ENCODE results near the gene MAP2K6.
"Not testable (repeated sequence)": the region's sequence is repeated elsewhere in the genome, so short reads cannot be mapped to it uniquely, and the experiment has no call there.

Gene MAP2K6

DNA sequence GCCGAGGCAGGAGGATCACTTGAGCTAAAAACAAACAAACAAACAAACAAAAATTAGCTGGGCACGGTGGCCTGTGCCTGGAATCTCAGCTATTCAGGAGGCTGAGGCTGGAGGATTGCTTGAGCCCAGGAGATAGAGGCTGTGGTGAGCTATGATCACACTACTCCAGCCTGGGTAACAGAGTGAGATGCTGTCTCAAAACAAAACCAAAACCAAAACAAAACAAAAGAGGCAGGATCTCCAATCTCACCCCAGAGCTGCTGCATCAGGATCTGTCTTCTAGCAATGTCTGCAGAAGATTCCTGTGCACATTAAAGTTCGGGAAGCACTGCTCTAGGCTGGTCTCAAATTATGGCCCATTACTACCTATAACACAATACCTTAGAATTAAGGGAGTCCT lies 43.1 kb downstream of the MAP2K6 start:
- peak in 1 of 5 experiments; percentile 45 for DNase-seq

GRCh38 chr17:69460963-69461922 lies 46.7 kb downstream of the MAP2K6 start:
- DNase-seq, result no peak

GRCh38 chr17:69461951-69462369 lies 47.5 kb downstream of the MAP2K6 start:
- DNase-seq, result no peak

DNA sequence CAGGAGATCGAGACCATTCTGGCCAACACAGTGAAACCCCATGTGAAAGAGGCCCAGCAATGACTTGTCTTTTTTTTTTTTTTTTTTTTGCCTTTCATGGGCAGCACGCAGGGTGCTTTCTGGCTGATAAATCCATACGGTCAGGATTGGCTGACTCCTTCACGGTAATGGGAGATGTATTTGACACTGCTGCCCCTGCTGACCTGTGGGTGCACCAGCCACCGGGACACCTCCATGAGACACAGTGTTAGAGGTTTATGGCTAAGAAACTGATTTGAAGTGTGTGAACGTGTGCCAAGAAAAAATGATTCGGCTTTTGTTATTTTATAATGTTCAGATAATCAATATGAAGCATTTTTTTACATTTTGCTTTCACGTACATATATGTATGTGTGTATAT lies 48.4 kb downstream of the MAP2K6 start:
- DNase-seq, result no peak

DNA sequence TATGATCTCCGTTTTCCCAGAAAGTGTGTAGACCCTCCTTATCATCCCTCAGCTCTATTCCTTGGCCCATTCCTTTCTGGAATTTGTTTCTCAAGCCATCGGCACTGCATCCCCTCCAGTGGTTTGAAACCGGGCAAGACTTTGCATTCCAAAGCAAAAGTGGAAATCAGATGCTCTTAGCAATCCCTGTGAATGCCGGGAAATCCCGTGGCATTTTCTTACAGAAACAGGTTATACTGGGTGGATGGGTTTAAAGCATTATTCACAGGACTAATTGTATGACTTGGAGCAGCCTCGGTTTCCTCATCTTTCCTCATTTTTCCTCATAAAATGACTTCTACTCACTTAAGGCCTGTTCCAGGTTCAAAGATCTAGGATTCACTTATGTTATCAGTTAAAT lies 52.0 kb downstream of the MAP2K6 start:
- DNase-seq, result no peak

DNA sequence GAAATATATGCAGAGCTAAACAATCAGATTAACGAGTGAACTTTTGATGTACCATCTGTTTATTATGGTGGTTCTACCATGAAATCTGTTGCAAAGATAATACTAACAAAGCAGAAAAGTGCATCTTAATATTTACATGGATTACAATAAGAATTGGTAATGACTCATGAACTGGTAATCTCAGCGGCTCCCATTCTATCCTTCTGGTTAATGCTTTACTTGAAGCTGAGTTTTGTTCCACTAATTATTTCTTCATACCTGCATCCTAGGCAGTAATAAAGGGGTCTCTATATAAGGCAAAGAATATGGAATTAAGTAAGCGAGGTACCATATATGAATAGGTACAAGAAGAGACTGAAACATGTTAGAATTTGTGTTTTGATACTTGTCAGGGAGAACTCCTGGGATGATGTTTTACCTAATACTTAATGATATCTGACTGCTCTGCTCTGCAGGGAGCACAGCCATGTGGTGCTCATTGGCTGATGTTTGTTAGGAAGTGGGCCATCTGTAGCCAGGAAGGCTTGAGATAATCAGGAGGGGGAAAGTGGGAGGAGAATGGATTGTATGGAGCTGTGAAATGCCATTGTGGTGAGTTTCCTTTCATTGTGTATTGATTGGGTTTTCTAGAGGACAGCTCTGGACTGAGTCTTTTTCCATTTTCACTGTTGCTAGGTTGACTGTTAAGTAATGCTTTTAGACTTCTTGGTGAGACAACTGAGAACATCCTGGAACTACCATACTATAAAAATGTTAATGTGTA lies 52.6 kb downstream of the MAP2K6 start:
- DNase-seq, result no peak

GRCh38 chr17:69468207-69468606 lies 53.7 kb downstream of the MAP2K6 start:
- DNase-seq, result no peak

GRCh38 chr17:69470702-69471101 lies 56.2 kb downstream of the MAP2K6 start:
- DNase-seq, result no peak

GRCh38 chr17:69471406-69471805 lies 56.9 kb downstream of the MAP2K6 start:
- DNase-seq, result no peak

DNA sequence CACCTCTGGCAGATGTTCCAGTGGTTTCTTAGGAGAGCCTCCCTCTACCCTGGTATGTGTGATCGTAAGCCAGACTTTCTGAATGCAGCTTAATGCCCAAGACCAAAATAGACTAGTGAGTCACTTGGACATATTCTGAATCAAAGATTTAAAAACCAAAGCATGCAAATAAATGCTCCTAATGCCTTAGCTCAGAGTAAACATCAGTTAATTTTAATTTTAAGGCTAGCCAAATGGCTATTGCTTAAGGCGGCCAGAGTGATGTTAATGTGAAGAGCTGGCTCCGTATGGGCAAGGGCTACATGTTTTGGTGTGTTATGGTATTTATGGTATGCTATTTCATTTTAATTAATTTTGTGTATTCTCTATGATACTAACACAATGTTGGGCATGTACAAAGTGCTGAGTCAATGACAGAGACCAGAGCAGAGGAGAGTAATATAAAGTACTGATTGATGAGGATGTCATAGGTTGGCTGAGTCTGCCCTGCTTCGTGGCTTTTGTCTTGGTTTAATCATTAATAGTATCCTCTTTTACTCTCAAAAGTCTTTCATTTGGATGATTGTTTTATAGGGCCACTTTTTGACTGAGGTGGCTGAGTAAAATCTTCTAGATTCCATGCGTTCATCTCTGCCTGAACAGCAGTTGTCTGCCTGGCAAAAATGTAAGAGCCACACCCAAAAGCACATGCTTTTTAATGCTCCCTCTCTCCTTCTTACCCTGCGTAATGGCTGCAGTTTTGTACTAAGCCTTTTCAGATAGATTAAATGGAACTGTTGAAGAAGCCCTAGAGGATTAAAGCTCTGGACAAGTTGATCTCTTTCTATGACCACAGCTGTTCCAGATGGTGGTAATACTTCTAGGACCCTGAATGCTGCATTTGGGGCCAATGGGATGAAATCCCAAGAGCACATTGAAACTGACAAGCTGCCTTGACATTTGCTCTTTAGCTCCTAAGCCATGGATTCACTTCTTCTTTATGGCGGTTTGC lies 59.6 kb downstream of the MAP2K6 start:
- no peak for DNase-seq

GRCh38 chr17:69477204-69477902 lies 62.9 kb downstream of the MAP2K6 start:
- no peak for DNase-seq

- DNase-seq, result no peak
These were observed 63.4 kb downstream of the MAP2K6 start for GRCh38 chr17:69477903-69478266.

- peak in 1 of 5 experiments; percentile 28 for DNase-seq
These were observed 64.4 kb downstream of the MAP2K6 start for GRCh38 chr17:69478916-69479315.

DNA sequence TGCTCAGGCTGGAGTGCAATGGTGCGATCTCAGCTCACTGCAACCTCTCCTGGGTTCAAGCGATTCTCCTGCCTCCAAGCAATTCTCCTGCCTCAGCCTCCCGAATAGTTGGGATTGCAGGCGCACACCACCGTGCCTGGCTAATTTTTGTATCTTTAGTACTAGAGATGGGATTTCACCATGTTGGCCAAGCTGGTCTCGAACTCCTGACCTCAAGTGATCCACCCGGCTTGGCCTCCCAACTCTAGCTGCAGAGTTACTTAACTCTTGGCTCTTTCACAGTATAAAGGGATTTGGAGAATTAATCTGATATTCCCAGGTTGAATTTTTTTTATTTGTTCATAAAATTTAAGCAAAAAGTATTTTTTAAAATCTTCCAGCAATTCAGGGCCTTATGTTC lies 65.3 kb downstream of the MAP2K6 start:
- DNase-seq, result not testable (repeated sequence)

DNA sequence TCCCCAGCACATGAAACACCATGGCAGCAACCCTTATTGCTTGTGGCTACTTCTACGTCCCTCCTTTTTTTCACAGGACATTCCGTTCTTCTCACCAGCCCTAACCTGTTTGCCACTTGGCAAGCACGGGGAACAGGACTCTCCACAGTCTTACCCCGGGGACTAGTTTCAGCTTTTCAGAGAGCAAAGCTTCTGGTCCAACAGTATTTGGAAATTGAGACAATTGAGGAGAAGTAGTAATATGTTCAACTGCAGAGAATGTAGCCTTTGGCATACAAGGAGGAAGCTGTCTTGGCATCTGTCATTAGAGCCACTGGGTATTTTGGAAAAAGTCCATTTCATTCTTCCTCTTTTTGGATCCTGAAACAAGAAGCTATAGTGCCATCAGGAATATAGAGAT lies 65.7 kb downstream of the MAP2K6 start:
- DNase-seq, result no peak

DNA sequence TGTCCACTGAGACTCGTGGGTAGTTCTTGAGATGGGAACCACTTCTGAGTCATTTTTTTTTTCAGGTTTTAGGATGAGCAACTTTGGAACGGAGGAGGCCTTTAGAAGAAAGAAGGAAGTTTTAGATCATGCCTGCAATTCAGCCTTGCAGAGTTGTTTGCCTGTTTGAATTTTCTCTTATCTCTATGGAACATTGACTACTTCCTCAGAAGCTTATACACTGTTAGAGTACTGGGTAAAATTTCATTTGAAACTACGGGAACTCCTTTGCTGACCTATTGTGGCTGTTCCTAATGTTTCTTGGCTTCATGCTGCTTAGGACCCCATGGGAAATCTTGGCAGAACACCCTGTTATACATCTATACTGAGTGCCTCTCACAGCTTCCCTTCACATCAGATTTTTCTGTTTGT lies 70.8 kb downstream of the MAP2K6 start:
- no peak for DNase-seq

- DNase-seq, result peak in 1 of 5 experiments; percentile 36
These were observed 71.6 kb downstream of the MAP2K6 start for GRCh38 chr17:69485901-69486643.

DNA sequence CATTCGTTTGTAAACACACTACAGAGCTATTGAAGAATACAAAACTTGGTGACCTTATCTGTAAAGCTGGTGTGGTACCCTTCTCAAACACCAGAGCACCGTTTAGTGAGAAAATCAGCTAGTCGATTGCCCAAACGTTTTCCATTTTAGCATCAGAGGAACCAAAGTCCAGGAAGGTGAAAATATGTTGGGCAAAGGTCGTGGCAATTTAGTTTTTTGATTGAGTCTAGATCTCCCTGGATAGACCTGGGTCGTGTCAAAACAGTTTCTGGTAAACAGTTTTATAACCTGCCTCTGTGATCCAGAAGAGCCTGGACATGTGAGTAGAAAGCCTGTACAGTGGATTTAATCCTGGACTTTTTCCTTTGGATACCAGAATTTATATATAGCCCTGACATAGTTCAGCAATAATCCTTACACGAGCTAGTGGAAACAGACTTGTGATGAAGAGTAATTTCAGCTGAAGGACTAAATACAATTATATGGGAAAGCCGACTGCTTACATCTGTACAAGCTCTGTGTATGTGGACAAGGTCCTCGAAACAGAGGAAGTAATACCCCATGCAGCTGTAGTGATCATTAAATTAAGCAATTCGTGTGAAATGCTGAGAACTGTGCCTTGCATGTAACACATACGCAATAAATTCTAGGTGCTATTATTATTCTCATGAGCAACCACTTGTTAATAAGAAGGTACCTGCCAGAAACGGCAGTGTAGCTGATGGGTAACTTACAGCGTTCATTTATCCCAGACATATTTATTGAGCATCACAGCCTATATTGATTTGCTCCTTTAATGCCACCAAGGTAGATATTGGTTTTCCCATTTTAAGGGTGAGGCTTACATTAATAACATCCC lies 72.5 kb downstream of the MAP2K6 start:
- no peak for DNase-seq

DNA sequence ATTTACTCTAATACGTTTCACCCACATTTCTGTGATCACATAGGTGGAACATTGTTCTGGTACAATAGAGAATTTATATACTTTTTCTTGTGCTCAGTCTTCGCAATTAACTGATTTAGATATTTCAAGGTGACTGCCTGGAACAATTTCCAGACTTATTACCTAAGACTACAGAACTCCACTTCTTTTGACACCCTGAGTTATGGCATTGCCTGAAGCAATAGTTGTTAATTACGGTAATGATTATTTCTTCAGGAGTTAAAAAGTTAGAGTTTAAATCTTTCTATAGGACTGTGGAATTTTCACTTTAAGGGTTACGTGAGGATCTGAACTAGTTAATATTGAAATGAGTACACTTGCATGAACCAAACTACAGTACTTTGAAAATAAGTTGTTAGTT lies 74.8 kb downstream of the MAP2K6 start:
- no peak for DNase-seq

GRCh38 chr17:69492410-69493071 lies 78.0 kb downstream of the MAP2K6 start:
- DNase-seq, result no peak

Data from T-helper 2 cell (primary cell).